Measurements from ENCODE around the gene ZBTB9.

The ZBTB9 gene

DNA sequence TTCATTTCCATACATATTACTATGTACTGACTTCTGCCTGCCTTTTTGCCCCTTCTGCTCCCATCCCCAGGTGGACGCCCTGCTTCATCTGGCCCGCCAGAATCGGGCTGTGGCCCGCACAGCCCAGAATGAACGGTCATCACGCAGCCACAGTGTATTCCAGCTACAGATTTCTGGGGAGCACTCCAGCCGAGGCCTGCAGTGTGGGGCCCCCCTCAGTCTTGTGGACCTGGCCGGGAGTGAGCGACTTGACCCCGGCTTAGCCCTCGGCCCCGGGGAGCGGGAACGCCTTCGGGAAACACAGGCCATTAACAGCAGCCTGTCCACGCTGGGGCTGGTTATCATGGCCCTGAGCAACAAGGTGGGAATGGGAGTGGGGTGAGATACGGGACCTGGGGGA is 48.2 kb upstream of the ZBTB9 start:
- H3K9me3 ChIP-seq (ENCODE audit: low read length), result no peaks in the 10 kb centered on the region
- H3K4me2 ChIP-seq (ENCODE audit: low read length), result no peak overlapping the region
- peaks cover 73% of the 10 kb centered on the region for H3K36me3 ChIP-seq (ENCODE audit: insufficient read depth, low read length)
- H3F3A ChIP-seq (ENCODE audit: insufficient read depth, low read length), result peaks cover 10% of the 10 kb centered on the region; the same call in 1 of the 2 replicates
- no peaks in the 10 kb centered on the region for H3K79me2 ChIP-seq (ENCODE audit: insufficient read depth, low read length)
- no peaks in the 10 kb centered on the region for H4K20me1 ChIP-seq (ENCODE audit: insufficient read depth, low read length)
- H3K4me1 ChIP-seq (ENCODE audit: insufficient read depth, low read length, severe bottlenecking), result peaks cover 12% of the 10 kb centered on the region
- H3K9me2 ChIP-seq (ENCODE audit: low read depth, low read length), result no peaks in the 10 kb centered on the region
- no peaks in the 10 kb centered on the region for H3K27me3 ChIP-seq (ENCODE audit: insufficient read depth, low read length)
- TF ChIP-seq EZH2 (IDR thresholded peaks at IDR 0.05; ENCODE audit: borderline replicate concordance, low read length), result no peak
- TF ChIP-seq, protein P1, sequence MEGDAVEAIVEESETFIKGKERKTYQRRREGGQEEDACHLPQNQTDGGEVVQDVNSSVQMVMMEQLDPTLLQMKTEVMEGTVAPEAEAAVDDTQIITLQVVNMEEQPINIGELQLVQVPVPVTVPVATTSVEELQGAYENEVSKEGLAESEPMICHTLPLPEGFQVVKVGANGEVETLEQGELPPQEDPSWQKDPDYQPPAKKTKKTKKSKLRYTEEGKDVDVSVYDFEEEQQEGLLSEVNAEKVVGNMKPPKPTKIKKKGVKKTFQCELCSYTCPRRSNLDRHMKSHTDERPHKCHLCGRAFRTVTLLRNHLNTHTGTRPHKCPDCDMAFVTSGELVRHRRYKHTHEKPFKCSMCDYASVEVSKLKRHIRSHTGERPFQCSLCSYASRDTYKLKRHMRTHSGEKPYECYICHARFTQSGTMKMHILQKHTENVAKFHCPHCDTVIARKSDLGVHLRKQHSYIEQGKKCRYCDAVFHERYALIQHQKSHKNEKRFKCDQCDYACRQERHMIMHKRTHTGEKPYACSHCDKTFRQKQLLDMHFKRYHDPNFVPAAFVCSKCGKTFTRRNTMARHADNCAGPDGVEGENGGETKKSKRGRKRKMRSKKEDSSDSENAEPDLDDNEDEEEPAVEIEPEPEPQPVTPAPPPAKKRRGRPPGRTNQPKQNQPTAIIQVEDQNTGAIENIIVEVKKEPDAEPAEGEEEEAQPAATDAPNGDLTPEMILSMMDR (IDR thresholded peaks at IDR 0.05; ENCODE audit: low read length), result no peak
- H2AFZ ChIP-seq (ENCODE audit: low read length), result no peak overlapping the region
- no peak overlapping the region for H3K27ac ChIP-seq (ENCODE audit: low read depth, low read length, poor library complexity, severe bottlenecking)
- H3K4me3 ChIP-seq (ENCODE audit: low read depth, low read length, poor library complexity, severe bottlenecking), result no peak overlapping the region
- H3K9ac ChIP-seq (ENCODE audit: low read length), result no peak overlapping the region

DNA sequence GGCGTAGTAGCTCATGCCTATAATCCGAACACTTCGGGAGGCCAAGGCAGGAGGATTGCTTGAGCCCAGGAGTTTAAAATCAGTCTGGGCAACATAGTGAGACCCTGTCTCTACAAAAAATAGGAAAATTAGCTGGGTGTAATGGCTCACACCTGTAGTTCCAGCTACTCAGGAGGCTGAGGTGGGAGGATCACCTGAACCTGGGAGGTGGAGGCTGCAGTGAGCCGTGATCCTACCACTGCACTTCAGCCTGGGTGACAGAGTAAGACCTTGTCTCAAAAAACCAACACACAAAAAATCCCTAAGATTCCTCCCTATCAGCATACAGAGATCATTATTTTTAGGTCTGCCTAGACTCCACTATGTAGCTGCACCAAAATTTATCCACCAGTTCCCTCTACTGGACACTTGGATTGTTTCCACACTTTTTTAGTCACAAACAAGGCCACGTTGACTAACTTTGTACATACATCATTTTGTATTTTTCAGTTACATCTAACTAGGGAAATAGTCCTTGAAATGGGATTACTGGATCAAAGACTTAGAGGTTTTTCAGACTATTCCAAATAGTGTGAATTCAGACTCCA is 47.2 kb upstream of the ZBTB9 start:
- TF ChIP-seq, protein P1 (IDR thresholded peaks at IDR 0.05; ENCODE audit: low read length), result no peak
- TF ChIP-seq EZH2 (IDR thresholded peaks at IDR 0.05; ENCODE audit: borderline replicate concordance, low read length), result no peak
- Histone ChIP-seq H3K9me3 (ENCODE audit: low read length) (no peaks in the 10 kb centered on the region), H3K9me2 (ENCODE audit: low read depth, low read length) (no peaks in the 10 kb centered on the region), H2AFZ (ENCODE audit: low read length) (no peak overlapping the region), H3K27ac (ENCODE audit: low read depth, low read length, poor library complexity, severe bottlenecking) (no peak overlapping the region), H3F3A (ENCODE audit: insufficient read depth, low read length) (peaks cover 10% of the 10 kb centered on the region; the same call in 1 of the 2 replicates), H3K4me1 (ENCODE audit: insufficient read depth, low read length, severe bottlenecking) (peaks cover 20% of the 10 kb centered on the region), H3K36me3 (ENCODE audit: insufficient read depth, low read length) (peaks cover 64% of the 10 kb centered on the region), H3K9ac (ENCODE audit: low read length) (no peak overlapping the region), H3K4me2 (ENCODE audit: low read length) (no peak overlapping the region), H3K79me2 (ENCODE audit: insufficient read depth, low read length) (no peaks in the 10 kb centered on the region), H3K27me3 (ENCODE audit: insufficient read depth, low read length) (no peaks in the 10 kb centered on the region), H4K20me1 (ENCODE audit: insufficient read depth, low read length) (no peaks in the 10 kb centered on the region), H3K4me3 (ENCODE audit: low read depth, low read length, poor library complexity, severe bottlenecking) (no peak overlapping the region)

DNA sequence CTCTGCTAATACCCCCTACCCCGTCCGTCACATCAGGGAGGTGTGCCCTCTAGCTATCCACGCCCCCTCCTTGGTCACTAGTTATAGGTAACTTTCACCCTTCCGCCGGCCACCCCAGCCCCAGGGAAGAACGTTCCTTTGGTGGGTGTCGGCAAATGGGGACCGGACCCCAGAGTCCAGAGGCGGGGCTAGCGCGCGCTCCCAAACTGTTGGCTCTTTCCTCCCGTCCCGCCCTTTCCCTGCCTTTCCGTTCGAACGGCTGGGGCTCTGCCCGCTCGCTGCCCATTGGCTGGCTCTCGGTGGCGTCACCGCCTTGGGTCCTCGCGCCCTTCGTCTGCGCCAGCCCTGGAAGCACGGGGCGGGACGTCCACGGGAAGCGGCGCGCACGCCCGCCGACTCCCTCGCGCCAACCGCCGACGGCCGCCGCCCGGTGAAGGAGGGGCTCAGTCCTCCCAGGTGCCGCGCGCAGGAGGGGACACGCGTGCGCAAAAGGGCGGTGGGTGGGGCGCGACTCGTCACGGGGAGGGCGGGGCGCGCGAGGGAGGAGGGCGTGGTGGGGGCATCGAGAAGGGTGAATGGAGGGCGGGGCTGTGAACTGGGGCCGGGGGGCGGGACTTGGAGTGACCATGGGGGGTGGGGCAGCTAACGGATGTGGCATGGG is 44.2 kb upstream of the ZBTB9 start:
- no peaks in the 10 kb centered on the region for H4K20me1 ChIP-seq (ENCODE audit: insufficient read depth, low read length)
- H3K4me3 ChIP-seq (ENCODE audit: low read depth, low read length, poor library complexity, severe bottlenecking), result peak overlapping the region; percentile 87

More for the DNA sequence above, 44.2 kb upstream of the ZBTB9 start:
- Histone ChIP-seq H3K36me3 (ENCODE audit: insufficient read depth, low read length) (peaks cover 43% of the 10 kb centered on the region), H3K9me3 (ENCODE audit: low read length) (no peaks in the 10 kb centered on the region), H3K27me3 (ENCODE audit: insufficient read depth, low read length) (no peaks in the 10 kb centered on the region), H3K4me1 (ENCODE audit: insufficient read depth, low read length, severe bottlenecking) (peaks cover 32% of the 10 kb centered on the region), H3K9me2 (ENCODE audit: low read depth, low read length) (no peaks in the 10 kb centered on the region), H3F3A (ENCODE audit: insufficient read depth, low read length) (peaks cover 10% of the 10 kb centered on the region; the same call in 1 of the 2 replicates), H3K27ac (ENCODE audit: low read depth, low read length, poor library complexity, severe bottlenecking) (peak overlapping the region; percentile 83), H3K79me2 (ENCODE audit: insufficient read depth, low read length) (no peaks in the 10 kb centered on the region), H3K9ac (ENCODE audit: low read length) (peak overlapping the region; percentile 72), H3K4me2 (ENCODE audit: low read length) (peak overlapping the region; percentile 79), H2AFZ (ENCODE audit: low read length) (no peak overlapping the region)
- no peak for TF ChIP-seq EZH2 (IDR thresholded peaks at IDR 0.05; ENCODE audit: borderline replicate concordance, low read length)
- TF ChIP-seq, protein P1 (IDR thresholded peaks at IDR 0.05; ENCODE audit: low read length), result no peak

Data from OCI-LY1 (cell line).